ENCODE measurements around the gene NOTCH4.

The NOTCH4 gene

GRCh38 chr6:32152769-32153563 lies 70.9 kb downstream of the NOTCH4 start:
- H3K27ac ChIP-seq (ENCODE audit: low read length) = peak overlapping the region; percentile 82
- no peaks in the 10 kb centered on the region for H3K9me3 ChIP-seq (ENCODE audit: control insufficient read depth in 1 of 2, low read length in 2 of 2)
- peak overlapping the region; percentile 86 to 93 for H3K4me3 ChIP-seq (ENCODE audit: low read depth in 1 of 2, low read length in 2 of 2)
- H3K4me1 ChIP-seq (ENCODE audit: control insufficient read depth in 1 of 2, insufficient read depth in 2 of 2, low read length in 2 of 2) = peaks cover 6 to 48% of the 10 kb centered on the region in 2 donors
- H3K36me3 ChIP-seq (ENCODE audit: control insufficient read depth in 1 of 2, insufficient read depth in 2 of 2, low read length in 2 of 2) = peaks cover 12 to 27% of the 10 kb centered on the region in 2 donors
- H3K27me3 ChIP-seq (ENCODE audit: low read depth, low read length) = peaks cover 2% of the 10 kb centered on the region

- Histone ChIP-seq H3K9me3 (ENCODE audit: control insufficient read depth in 1 of 2, low read length in 2 of 2) (no peaks in the 10 kb centered on the region), H3K4me1 (ENCODE audit: control insufficient read depth in 1 of 2, insufficient read depth in 2 of 2, low read length in 2 of 2) (peaks cover 6 to 48% of the 10 kb centered on the region in 2 donors), H3K27me3 (ENCODE audit: low read depth, low read length) (peaks cover 3% of the 10 kb centered on the region), H3K36me3 (ENCODE audit: control insufficient read depth in 1 of 2, insufficient read depth in 2 of 2, low read length in 2 of 2) (peaks cover 5 to 18% of the 10 kb centered on the region in 2 donors), H3K4me3 (ENCODE audit: low read depth in 1 of 2, low read length in 2 of 2) (peak within 1 kb of the TSS; percentile 86 to 93), H3K27ac (ENCODE audit: low read length) (peak within 1 kb of the TSS; percentile 82)
Measured at GRCh38 chr6:32151863-32152768, 71.8 kb downstream of the NOTCH4 start, which contains the start of gene PRRT1. Gene PRRT1, minus strand, starts transcription at chr6:32151939. Its CDS starts 112 bp downstream, at chr6:32151827.

DNA sequence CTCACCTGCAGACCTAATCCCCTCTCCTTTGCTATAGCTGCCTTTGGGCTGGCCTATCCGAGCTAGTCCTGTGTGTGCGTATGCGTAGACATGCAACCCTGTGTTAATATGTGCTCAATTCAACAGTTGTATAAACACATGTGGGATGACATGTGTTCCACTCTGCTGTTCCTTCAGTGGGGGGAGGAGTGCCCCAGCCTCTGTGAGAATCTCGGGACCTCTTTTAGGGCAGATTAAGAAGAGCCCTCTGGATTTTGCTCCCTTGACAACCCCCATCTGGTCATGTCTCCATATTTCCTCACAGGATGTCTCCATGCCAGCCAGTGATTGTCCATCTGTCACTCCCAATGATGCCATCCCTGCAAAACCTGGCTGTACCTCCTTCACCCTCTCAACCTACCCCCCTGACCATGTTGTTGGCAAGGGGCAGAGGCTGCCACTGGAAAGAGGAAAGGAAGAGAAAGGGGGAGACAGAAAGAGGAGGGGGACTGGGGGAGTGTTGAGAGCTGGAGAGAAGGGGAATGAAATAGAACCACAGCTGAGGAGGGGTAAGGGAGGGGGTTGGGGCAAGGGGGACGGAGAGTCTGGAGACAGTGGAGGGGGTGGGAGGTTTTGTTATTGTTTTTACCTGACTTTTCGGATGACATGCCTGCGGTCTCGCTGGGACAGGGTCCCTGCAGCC lies 72.5 kb downstream of the NOTCH4 start:
- H3K9me3 ChIP-seq (ENCODE audit: control insufficient read depth in 1 of 2, low read length in 2 of 2) = no peaks in the 10 kb centered on the region
- H3K4me3 ChIP-seq (ENCODE audit: low read depth in 1 of 2, low read length in 2 of 2) = peak overlapping the region; percentile 68 to 93
- peaks cover 6 to 48% of the 10 kb centered on the region in 2 donors for H3K4me1 ChIP-seq (ENCODE audit: control insufficient read depth in 1 of 2, insufficient read depth in 2 of 2, low read length in 2 of 2)
- H3K27ac ChIP-seq (ENCODE audit: low read length) = no peak overlapping the region
- H3K36me3 ChIP-seq (ENCODE audit: control insufficient read depth in 1 of 2, insufficient read depth in 2 of 2, low read length in 2 of 2) = peaks cover 2 to 10% of the 10 kb centered on the region in 2 donors
- H3K27me3 ChIP-seq (ENCODE audit: low read depth, low read length) = peaks cover 3% of the 10 kb centered on the region

DNA sequence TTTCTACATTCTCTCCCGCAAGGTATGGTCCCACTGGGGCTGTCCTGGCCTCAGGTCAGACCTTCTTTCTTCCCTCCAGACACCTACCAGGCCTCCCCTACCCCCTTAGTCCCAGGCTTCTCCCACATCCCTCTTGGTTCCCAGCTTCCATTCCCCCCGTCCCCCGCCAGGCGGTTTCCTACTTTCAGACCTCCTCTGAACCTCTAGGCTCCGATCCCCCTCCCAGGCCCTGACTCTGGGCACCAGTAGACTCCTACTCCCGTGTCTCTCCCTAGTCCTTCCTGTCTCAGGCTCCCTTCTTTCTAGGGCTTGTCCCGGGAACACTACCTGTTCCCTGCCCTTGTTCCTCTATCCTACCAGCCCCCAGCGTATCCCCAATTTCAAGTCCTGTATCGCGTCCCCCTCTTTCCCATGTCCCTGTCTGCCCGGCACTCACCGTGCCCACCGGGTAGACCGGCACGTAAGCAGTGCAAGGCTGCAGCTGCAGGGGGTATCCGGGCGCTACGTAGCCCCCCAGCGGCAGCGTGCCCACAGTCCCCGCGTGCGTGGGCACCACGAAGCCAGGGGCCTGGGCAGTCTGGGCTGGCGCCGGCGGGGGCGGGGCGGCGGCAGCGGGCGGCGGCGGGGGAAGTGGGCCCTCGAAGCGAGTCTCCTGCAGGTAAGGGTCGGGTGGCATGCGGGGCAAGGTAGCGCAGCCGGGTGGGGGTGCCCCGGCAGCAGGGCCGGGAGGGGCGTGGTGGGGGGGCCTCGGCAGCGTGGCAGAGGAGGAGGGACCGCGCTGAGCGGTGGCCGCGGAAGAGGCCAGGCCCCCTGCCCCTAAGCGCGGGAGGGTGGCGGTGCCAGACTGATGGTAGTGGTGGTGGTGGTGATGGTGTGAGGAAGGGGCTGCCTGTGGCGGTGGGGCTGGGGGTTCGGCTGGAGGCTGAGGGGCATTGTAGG lies 73.7 kb downstream of the NOTCH4 start:
- peaks cover 3% of the 10 kb centered on the region for H3K27me3 ChIP-seq (ENCODE audit: low read depth, low read length)
- H3K9me3 ChIP-seq (ENCODE audit: control insufficient read depth in 1 of 2, low read length in 2 of 2) = no peaks in the 10 kb centered on the region
- H3K36me3 ChIP-seq (ENCODE audit: control insufficient read depth in 1 of 2, insufficient read depth in 2 of 2, low read length in 2 of 2) = peaks cover 0 to 8% of the 10 kb centered on the region in 2 donors
- H3K4me3 ChIP-seq (ENCODE audit: low read depth in 1 of 2, low read length in 2 of 2) = peak overlapping the region in 1 of 2 donors; percentile 93
- peaks cover 6 to 40% of the 10 kb centered on the region in 2 donors for H3K4me1 ChIP-seq (ENCODE audit: control insufficient read depth in 1 of 2, insufficient read depth in 2 of 2, low read length in 2 of 2)
- no peak overlapping the region for H3K27ac ChIP-seq (ENCODE audit: low read length)

DNA sequence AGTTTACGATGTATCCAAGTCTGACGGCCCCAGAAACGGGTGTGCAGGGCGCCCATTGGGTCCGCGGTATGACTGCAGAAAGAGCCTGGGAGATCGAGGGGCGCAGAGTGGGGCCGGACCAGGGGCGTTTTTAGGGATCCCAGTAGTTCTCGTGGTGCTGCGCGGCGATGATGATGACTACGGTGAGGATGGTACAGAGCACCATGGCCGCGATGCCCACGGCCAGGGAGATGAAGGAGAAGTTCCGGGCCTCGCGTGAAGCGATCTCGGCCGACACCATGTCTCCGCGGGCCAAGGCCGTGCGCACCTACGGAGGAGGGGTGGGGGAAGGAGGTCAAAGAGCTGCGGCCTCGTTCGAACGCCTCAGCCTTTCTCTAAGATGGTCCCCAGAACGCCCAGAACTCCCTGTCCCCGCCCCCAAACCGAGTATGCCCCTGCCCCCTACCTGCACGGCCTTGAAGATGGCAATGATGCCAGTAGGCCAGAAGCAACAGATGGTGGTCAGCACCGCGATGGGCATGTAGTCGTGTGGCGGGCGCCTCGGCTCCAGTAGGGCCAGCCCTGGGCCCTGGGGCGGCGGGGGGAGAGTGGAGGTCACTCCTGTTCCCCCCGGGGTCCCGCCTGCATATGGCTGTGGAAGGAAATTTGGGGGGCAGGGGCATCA lies 74.6 kb downstream of the NOTCH4 start:
- Histone ChIP-seq H3K4me1 (ENCODE audit: control insufficient read depth in 1 of 2, insufficient read depth in 2 of 2, low read length in 2 of 2) (peaks cover 6 to 33% of the 10 kb centered on the region in 2 donors), H3K4me3 (ENCODE audit: low read depth in 1 of 2, low read length in 2 of 2) (no peak overlapping the region), H3K27ac (ENCODE audit: low read length) (no peak overlapping the region), H3K36me3 (ENCODE audit: control insufficient read depth in 1 of 2, insufficient read depth in 2 of 2, low read length in 2 of 2) (peaks cover 0 to 8% of the 10 kb centered on the region in 2 donors), H3K27me3 (ENCODE audit: low read depth, low read length) (peaks cover 3% of the 10 kb centered on the region), H3K9me3 (ENCODE audit: control insufficient read depth in 1 of 2, low read length in 2 of 2) (no peaks in the 10 kb centered on the region)

DNA sequence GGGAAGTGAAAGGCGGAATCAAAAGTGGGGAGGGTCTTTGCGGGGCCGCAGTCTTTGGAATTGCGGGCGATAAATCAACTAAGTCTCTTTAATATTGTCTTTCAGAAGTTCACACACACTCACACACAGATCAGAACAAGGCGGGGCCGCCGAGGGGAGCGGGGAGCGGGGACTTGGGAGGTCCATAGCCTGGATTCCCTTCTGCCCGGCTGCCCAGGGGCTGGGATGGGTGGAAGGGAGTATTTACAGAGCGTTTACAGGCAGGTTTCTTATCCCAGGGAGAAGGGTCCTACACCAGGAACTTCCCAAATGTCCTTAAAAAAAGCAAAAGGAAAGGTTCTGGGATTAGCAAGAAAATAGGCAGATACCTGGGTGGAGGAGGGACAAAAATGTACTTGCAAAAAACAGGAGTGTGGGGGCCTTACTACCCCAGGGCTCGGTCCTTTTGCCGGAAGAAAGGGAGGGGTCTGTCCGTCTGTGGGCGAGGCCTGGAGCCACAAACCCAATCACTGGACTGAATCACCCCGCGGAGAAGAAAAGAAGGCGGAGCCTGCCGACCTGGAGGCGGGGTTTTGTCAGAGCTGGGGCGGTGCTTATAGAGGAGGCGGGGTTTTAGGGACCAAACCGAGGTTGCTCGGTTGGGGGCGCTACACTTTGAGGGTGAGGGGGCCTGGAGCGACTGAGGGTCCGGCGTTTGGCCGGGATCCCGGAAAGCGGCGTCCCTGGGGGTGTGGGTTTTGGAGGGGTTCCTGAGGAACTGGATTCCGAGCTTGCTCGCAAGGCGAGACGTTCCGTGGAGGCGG lies 75.4 kb downstream of the NOTCH4 start:
- H3K9me3 ChIP-seq (ENCODE audit: control insufficient read depth in 1 of 2, low read length in 2 of 2) = no peaks in the 10 kb centered on the region
- H3K4me3 ChIP-seq (ENCODE audit: low read depth in 1 of 2, low read length in 2 of 2) = peak overlapping the region in 1 of 2 donors; percentile 30
- peaks cover 0 to 8% of the 10 kb centered on the region in 2 donors for H3K36me3 ChIP-seq (ENCODE audit: control insufficient read depth in 1 of 2, insufficient read depth in 2 of 2, low read length in 2 of 2)
- peaks cover 3% of the 10 kb centered on the region for H3K27me3 ChIP-seq (ENCODE audit: low read depth, low read length)
- H3K27ac ChIP-seq (ENCODE audit: low read length) = no peak overlapping the region
- H3K4me1 ChIP-seq (ENCODE audit: control insufficient read depth in 1 of 2, insufficient read depth in 2 of 2, low read length in 2 of 2) = peaks cover 6 to 33% of the 10 kb centered on the region in 2 donors

- H3K27ac ChIP-seq (ENCODE audit: low read length) = no peak overlapping the region
- peak overlapping the region in 1 of 2 donors; percentile 30 for H3K4me3 ChIP-seq (ENCODE audit: low read depth in 1 of 2, low read length in 2 of 2)
- no peaks in the 10 kb centered on the region for H3K9me3 ChIP-seq (ENCODE audit: control insufficient read depth in 1 of 2, low read length in 2 of 2)
- H3K27me3 ChIP-seq (ENCODE audit: low read depth, low read length) = peaks cover 3% of the 10 kb centered on the region
- H3K4me1 ChIP-seq (ENCODE audit: control insufficient read depth in 1 of 2, insufficient read depth in 2 of 2, low read length in 2 of 2) = peaks cover 6 to 24% of the 10 kb centered on the region in 2 donors
- H3K36me3 ChIP-seq (ENCODE audit: control insufficient read depth in 1 of 2, insufficient read depth in 2 of 2, low read length in 2 of 2) = peaks cover 0 to 8% of the 10 kb centered on the region in 2 donors
Measured at GRCh38 chr6:32147401-32148132, 76.3 kb downstream of the NOTCH4 start.

DNA sequence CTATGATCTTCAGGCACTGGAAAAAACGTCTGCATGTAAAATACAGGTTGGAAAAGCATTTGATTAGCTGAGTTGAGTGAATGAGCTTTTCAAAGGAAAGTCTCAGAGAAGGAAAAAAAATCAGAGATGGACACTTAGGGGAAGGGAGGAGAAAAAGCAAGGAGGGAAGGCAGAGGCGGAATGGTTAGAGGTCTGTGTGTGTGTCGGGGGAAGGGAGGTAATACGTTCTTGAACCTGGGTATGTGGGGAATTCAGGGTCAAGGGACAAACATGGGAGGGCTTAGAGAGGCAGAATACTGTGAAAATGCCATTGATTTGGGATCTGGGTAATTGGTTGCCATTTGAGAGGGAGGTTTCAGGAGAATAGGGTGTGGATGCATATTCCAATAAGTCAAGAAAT lies 77.2 kb downstream of the NOTCH4 start:
- Histone ChIP-seq H3K9me3 (ENCODE audit: control insufficient read depth in 1 of 2, low read length in 2 of 2) (no peaks in the 10 kb centered on the region), H3K27ac (ENCODE audit: low read length) (no peak overlapping the region), H3K27me3 (ENCODE audit: low read depth, low read length) (peaks cover 3% of the 10 kb centered on the region), H3K36me3 (ENCODE audit: control insufficient read depth in 1 of 2, insufficient read depth in 2 of 2, low read length in 2 of 2) (peaks cover 0 to 8% of the 10 kb centered on the region in 2 donors), H3K4me3 (ENCODE audit: low read depth in 1 of 2, low read length in 2 of 2) (no peak overlapping the region), H3K4me1 (ENCODE audit: control insufficient read depth in 1 of 2, insufficient read depth in 2 of 2, low read length in 2 of 2) (peaks cover 0 to 18% of the 10 kb centered on the region in 2 donors)

DNA sequence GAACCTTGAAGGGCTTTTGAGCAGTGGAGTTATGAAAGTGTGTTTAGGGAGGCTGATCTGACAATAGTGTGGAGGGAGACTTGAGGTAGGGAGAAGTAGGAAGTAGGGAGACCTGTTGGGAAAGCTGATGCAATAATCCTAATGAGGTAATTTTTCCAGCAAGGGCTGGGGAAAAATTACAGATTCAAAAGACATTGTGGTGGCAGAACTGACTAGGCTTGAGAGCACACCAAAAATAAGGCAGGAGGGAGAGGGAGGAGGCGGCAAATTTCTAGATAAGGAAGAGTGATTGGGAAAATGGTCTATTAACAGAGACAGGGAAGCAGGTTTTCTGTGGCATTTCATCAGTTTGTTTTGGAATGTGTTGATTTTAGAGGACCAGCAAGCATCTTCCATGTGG lies 77.6 kb downstream of the NOTCH4 start:
- Histone ChIP-seq H3K4me1 (ENCODE audit: control insufficient read depth in 1 of 2, insufficient read depth in 2 of 2, low read length in 2 of 2) (peaks cover 0 to 15% of the 10 kb centered on the region in 2 donors), H3K9me3 (ENCODE audit: control insufficient read depth in 1 of 2, low read length in 2 of 2) (no peaks in the 10 kb centered on the region), H3K27ac (ENCODE audit: low read length) (no peak overlapping the region), H3K36me3 (ENCODE audit: control insufficient read depth in 1 of 2, insufficient read depth in 2 of 2, low read length in 2 of 2) (peaks cover 0 to 8% of the 10 kb centered on the region in 2 donors), H3K4me3 (ENCODE audit: low read depth in 1 of 2, low read length in 2 of 2) (no peak overlapping the region), H3K27me3 (ENCODE audit: low read depth, low read length) (peaks cover 3% of the 10 kb centered on the region)
